HG03045 (cell line): ENCODE results near the gene TAB2.

Experiments used
- ATAC-seq: cut with Tn5 transposase; IDR thresholded peaks from one replicate; pipeline ENCODE4 v1.9.1; 2021; ENCODE audit warnings: mild to moderate bottlenecking, moderate library complexity; ENCODE audit not compliant: unreplicated experiment

Gene TAB2

GRCh38 chr6:149317644-149318571, at the start of gene TAB2:
TAB2 (plus strand) TSS chr6:149317712; CDS start chr6:149369998, 52,286 bp downstream.
- ATAC-seq = peak; percentile 32

GRCh38 chr6:149268146-149268545, 49.4 kb upstream of the TAB2 start:
- ATAC-seq = no peak

- no peak for ATAC-seq
These were observed 48.7 kb upstream of the TAB2 start for GRCh38 chr6:149268768-149269167.

- no peak for ATAC-seq
These were observed 46.9 kb upstream of the TAB2 start for GRCh38 chr6:149270616-149271015.

- no peak for ATAC-seq
These were observed 45.9 kb upstream of the TAB2 start for GRCh38 chr6:149271348-149272340.

- no peak for ATAC-seq
These were observed 44.2 kb upstream of the TAB2 start for GRCh38 chr6:149273318-149273717.

- ATAC-seq = no peak
These were observed 41.9 kb upstream of the TAB2 start for GRCh38 chr6:149275621-149276020.

- no peak for ATAC-seq
These were observed 39.9 kb upstream of the TAB2 start for GRCh38 chr6:149277621-149278020.

- ATAC-seq = no peak
These were observed 38.5 kb upstream of the TAB2 start for GRCh38 chr6:149278997-149279396.

- ATAC-seq = no peak
These were observed 32.6 kb upstream of the TAB2 start for GRCh38 chr6:149284904-149285303.

- ATAC-seq = no peak
These were observed 31.9 kb upstream of the TAB2 start for GRCh38 chr6:149285626-149286025.

GRCh38 chr6:149286905-149287304, 30.6 kb upstream of the TAB2 start:
- no peak for ATAC-seq

- no peak for ATAC-seq
These were observed 28.2 kb upstream of the TAB2 start for GRCh38 chr6:149289192-149289781.

- ATAC-seq = no peak
These were observed 27.5 kb upstream of the TAB2 start for GRCh38 chr6:149289966-149290365.

- ATAC-seq = no peak
These were observed 24.3 kb upstream of the TAB2 start for GRCh38 chr6:149293244-149293643.

GRCh38 chr6:149300563-149300962, 16.9 kb upstream of the TAB2 start:
- no peak for ATAC-seq

- ATAC-seq = no peak
These were observed 14.8 kb upstream of the TAB2 start for GRCh38 chr6:149302723-149303122.

- ATAC-seq = no peak
These were observed 14.0 kb upstream of the TAB2 start for GRCh38 chr6:149303468-149303867.

GRCh38 chr6:149305372-149305771, 12.1 kb upstream of the TAB2 start:
- ATAC-seq = no peak

- no peak for ATAC-seq
These were observed 10.5 kb upstream of the TAB2 start for GRCh38 chr6:149306967-149307366.

- ATAC-seq = no peak
These were observed 6.2 kb upstream of the TAB2 start for GRCh38 chr6:149311293-149311692.
